ENCODE measurements around the gene NUP62.
"Not testable (repeated sequence)": the region's sequence is repeated elsewhere in the genome, so short reads cannot be mapped to it uniquely, and the experiment has no call there.

The NUP62 gene

GRCh38 chr19:49973987-49974386 is 44.7 kb upstream of the NUP62 start:
- H3K4me3 ChIP-seq (ENCODE audit: control insufficient read depth, low read depth, low read length), result no peak overlapping the region
- TF ChIP-seq CTCF (conservative IDR thresholded peaks at IDR 0.05; ENCODE audit: control insufficient read depth, insufficient read depth, low read depth, low read length), result no peak
- no peak for DNase-seq (ENCODE audit: low read depth)

GRCh38 chr19:49972841-49973240 is 43.5 kb upstream of the NUP62 start:
- H3K4me3 ChIP-seq (ENCODE audit: control insufficient read depth, low read depth, low read length), result no peak overlapping the region
- TF ChIP-seq CTCF (conservative IDR thresholded peaks at IDR 0.05; ENCODE audit: control insufficient read depth, insufficient read depth, low read depth, low read length), result no peak
- DNase-seq (ENCODE audit: low read depth), result no peak

- no peak overlapping the region for H3K4me3 ChIP-seq (ENCODE audit: control insufficient read depth, low read depth, low read length)
Observed at GRCh38 chr19:49971991-49972411, 42.7 kb upstream of the NUP62 start.

GRCh38 chr19:49969355-49969754 is 40.1 kb upstream of the NUP62 start:
- H3K4me3 ChIP-seq (ENCODE audit: control insufficient read depth, low read depth, low read length); DNase-seq (ENCODE audit: low read depth): not testable (repeated sequence)

More at GRCh38 chr19:49971991-49972411, 42.7 kb upstream of the NUP62 start:
- no peak for TF ChIP-seq CTCF (conservative IDR thresholded peaks at IDR 0.05; ENCODE audit: control insufficient read depth, insufficient read depth, low read depth, low read length)
- no peak for DNase-seq (ENCODE audit: low read depth)

GRCh38 chr19:49968279-49968922 is 39.1 kb upstream of the NUP62 start:
- no peak overlapping the region for H3K4me3 ChIP-seq (ENCODE audit: control insufficient read depth, low read depth, low read length)
- TF ChIP-seq CTCF (conservative IDR thresholded peaks at IDR 0.05; ENCODE audit: control insufficient read depth, insufficient read depth, low read depth, low read length), result no peak
- DNase-seq (ENCODE audit: low read depth), result no peak

- not testable (repeated sequence) for DNase-seq (ENCODE audit: low read depth); H3K4me3 ChIP-seq (ENCODE audit: control insufficient read depth, low read depth, low read length)
Observed at GRCh38 chr19:49960980-49961379, 31.7 kb upstream of the NUP62 start, which contains the start of gene SIGLEC11. TSS of gene SIGLEC11 (minus strand) at chr19:49961172. CDS start at chr19:49961081, 91 bp downstream.

GRCh38 chr19:49959892-49960291 is 30.6 kb upstream of the NUP62 start:
- not testable (repeated sequence) for DNase-seq (ENCODE audit: low read depth); H3K4me3 ChIP-seq (ENCODE audit: control insufficient read depth, low read depth, low read length)

- not testable (repeated sequence) for H3K4me3 ChIP-seq (ENCODE audit: control insufficient read depth, low read depth, low read length); DNase-seq (ENCODE audit: low read depth)
Observed at GRCh38 chr19:49958596-49958995, 29.3 kb upstream of the NUP62 start.

- not testable (repeated sequence) for DNase-seq (ENCODE audit: low read depth); H3K4me3 ChIP-seq (ENCODE audit: control insufficient read depth, low read depth, low read length)
Observed at GRCh38 chr19:49958144-49958543, 28.8 kb upstream of the NUP62 start.
